ENCODE measurements around the gene IRX2.

Gene IRX2

DNA sequence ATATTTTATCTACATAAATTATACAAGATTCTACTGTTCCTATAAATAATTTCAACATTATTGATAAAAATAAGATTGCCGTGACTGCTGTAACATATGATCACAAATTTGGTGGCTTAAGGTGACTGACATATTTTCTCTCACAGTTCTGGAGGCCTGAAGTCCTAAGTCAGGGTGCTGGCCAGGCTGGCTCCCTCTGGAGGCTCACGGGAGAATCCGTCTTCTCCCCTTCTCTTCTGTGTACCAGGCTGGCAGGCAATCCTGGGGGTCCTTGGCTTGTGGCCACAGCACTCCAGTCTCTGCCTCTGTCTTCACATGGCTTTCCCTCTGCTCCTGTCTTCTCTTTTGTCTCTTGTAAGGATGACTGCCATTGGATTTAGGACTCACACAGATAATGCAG, 31.7 kb upstream of the IRX2 start:
- Histone ChIP-seq H3K9me3 (ENCODE audit: control insufficient read depth, low read length) (no peaks in the 10 kb centered on the region), H3K27ac (no peak overlapping the region), H3K4me2 (ENCODE audit: low read length) (no peak overlapping the region), H3K4me1 (no peaks in the 10 kb centered on the region), H2AFZ (no peak overlapping the region), H3K79me2 (no peaks in the 10 kb centered on the region), H3K4me3 (ENCODE audit: low read depth, low read length) (no peak overlapping the region), H3K9ac (no peak overlapping the region), H3K27me3 (ENCODE audit: control insufficient read depth, insufficient read depth, low read length) (no peaks in the 10 kb centered on the region), H3K36me3 (ENCODE audit: control insufficient read depth, insufficient read depth, low read length) (no peaks in the 10 kb centered on the region)
- TF ChIP-seq, protein P1, sequence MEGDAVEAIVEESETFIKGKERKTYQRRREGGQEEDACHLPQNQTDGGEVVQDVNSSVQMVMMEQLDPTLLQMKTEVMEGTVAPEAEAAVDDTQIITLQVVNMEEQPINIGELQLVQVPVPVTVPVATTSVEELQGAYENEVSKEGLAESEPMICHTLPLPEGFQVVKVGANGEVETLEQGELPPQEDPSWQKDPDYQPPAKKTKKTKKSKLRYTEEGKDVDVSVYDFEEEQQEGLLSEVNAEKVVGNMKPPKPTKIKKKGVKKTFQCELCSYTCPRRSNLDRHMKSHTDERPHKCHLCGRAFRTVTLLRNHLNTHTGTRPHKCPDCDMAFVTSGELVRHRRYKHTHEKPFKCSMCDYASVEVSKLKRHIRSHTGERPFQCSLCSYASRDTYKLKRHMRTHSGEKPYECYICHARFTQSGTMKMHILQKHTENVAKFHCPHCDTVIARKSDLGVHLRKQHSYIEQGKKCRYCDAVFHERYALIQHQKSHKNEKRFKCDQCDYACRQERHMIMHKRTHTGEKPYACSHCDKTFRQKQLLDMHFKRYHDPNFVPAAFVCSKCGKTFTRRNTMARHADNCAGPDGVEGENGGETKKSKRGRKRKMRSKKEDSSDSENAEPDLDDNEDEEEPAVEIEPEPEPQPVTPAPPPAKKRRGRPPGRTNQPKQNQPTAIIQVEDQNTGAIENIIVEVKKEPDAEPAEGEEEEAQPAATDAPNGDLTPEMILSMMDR (IDR thresholded peaks at IDR 0.05) = no peak

DNA sequence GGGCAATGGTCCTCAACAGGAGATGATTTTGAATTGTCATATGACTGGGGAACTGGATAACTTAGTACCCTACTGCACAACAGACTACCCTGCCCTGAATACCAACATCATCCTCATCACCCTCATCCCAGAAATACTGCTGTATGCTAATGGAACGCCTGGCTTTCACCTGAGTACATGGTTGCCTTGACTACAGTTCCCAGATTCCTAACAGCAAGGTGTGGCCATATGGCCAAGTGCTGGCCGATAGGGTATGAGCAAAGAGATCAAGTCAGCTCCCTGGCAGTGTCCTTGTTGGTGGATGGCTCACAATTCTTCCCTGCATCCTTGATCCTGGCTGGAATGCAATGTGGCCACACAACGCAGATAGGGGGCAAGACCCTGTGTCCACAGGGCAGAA, 31.2 kb upstream of the IRX2 start:
- no peak overlapping the region for H3K4me2 ChIP-seq (ENCODE audit: low read length)
- H3K79me2 ChIP-seq = no peaks in the 10 kb centered on the region
- no peaks in the 10 kb centered on the region for H3K36me3 ChIP-seq (ENCODE audit: control insufficient read depth, insufficient read depth, low read length)
- no peak overlapping the region for H3K27ac ChIP-seq
- H2AFZ ChIP-seq = no peak overlapping the region
- no peak overlapping the region for H3K4me3 ChIP-seq (ENCODE audit: low read depth, low read length)
- no peak overlapping the region for H3K9ac ChIP-seq
- no peaks in the 10 kb centered on the region for H3K27me3 ChIP-seq (ENCODE audit: control insufficient read depth, insufficient read depth, low read length)
- no peaks in the 10 kb centered on the region for H3K4me1 ChIP-seq
- TF ChIP-seq, protein P1 (IDR thresholded peaks at IDR 0.05) = no peak
- no peaks in the 10 kb centered on the region for H3K9me3 ChIP-seq (ENCODE audit: control insufficient read depth, low read length)

DNA sequence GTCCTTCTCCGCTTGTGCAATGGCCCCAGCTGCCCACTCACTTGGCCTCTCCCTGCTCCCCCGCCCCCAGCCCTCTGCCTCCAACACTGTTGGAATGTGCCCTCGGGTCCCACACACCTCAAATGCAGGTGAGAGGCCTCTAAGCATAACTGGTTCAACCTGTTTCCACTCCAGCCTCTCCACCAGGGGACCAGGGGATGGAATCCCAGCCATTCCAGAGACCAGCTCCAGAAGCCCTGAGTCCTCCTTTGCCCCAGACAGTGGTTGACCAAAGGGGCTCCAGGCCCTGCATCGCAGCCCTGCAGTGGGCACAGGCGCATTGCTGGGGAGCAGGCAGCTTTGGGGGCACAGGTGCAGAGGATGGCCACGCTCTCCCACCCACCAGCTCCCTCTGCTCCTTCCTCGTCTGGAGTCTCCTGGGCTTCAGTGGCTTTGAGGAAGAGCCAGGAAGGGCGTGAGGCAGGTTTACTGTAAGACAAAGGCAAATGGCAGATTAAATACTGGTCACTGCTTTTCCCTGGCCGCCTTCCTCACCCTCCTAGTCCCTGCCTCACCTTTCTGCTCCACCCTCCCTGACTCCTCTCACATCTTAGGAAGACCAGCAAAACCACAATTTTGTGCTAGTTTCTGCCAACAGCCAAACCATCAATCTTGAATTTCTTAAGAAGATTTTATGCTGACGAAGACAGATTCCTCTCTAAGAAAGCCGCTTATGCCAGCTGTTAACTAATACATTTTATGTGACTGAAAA, 29.1 kb upstream of the IRX2 start:
- Histone ChIP-seq H3K4me3 (ENCODE audit: low read depth, low read length) (no peak overlapping the region), H3K27ac (no peak overlapping the region), H3K36me3 (ENCODE audit: control insufficient read depth, insufficient read depth, low read length) (no peaks in the 10 kb centered on the region), H3K79me2 (no peaks in the 10 kb centered on the region), H3K4me1 (no peaks in the 10 kb centered on the region), H3K4me2 (ENCODE audit: low read length) (no peak overlapping the region), H3K9me3 (ENCODE audit: control insufficient read depth, low read length) (no peaks in the 10 kb centered on the region), H2AFZ (no peak overlapping the region), H3K9ac (no peak overlapping the region), H3K27me3 (ENCODE audit: control insufficient read depth, insufficient read depth, low read length) (no peaks in the 10 kb centered on the region)
- TF ChIP-seq, protein P1 (IDR thresholded peaks at IDR 0.05) = no peak

DNA sequence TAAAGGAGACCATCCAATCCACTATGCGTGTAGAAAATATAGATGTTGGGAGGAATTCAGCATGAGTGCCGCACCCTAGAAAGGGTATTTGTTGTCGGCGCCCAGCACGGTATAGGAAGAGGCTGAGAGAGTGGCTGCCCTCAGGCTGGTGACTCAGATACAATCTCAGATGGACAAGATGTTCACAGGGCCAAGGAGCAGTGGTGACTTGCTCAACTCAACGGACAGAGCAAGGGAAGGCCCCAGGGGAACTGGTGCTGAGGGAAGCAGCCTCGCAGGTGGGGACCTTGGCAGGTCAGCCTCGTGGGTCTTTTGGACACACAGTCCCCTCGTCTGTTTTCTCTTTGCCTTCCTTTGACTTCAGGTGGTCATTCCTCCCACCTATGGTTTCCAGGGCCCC, 28.0 kb upstream of the IRX2 start:
- TF ChIP-seq, protein P1 (IDR thresholded peaks at IDR 0.05) = no peak
- H3K27ac ChIP-seq = no peak overlapping the region
- no peaks in the 10 kb centered on the region for H3K9me3 ChIP-seq (ENCODE audit: control insufficient read depth, low read length)
- no peaks in the 10 kb centered on the region for H3K4me1 ChIP-seq
- H2AFZ ChIP-seq = no peak overlapping the region
- no peak overlapping the region for H3K4me2 ChIP-seq (ENCODE audit: low read length)
- no peak overlapping the region for H3K9ac ChIP-seq
- H3K36me3 ChIP-seq (ENCODE audit: control insufficient read depth, insufficient read depth, low read length) = no peaks in the 10 kb centered on the region
- H3K27me3 ChIP-seq (ENCODE audit: control insufficient read depth, insufficient read depth, low read length) = no peaks in the 10 kb centered on the region
- H3K4me3 ChIP-seq (ENCODE audit: low read depth, low read length) = no peak overlapping the region
- H3K79me2 ChIP-seq = no peaks in the 10 kb centered on the region

All from parathyroid adenoma (tissue), 2 donors.